Measurements from ENCODE around the gene AKT3. TPM values are rescaled to one million over a fixed set of nuclear protein-coding genes. Genes with fewer than 3 reads are reported as not detected.

AKT3 gene
- total and polyA plus RNA-seq, 2 of the 8 experiments (the other 6 are each of a cell fraction or from before 2014, with no cell fraction given), result 6.0 to 36.4 TPM

- Histone ChIP-seq H2BK12ac (ENCODE audit: low read depth, low read length) (no peak overlapping the region), H2BK5ac (ENCODE audit: low read depth, low read length) (no peak overlapping the region), H3K56ac (replicated peaks; ENCODE audit: insufficient read length, low read depth, low read length) (no peak overlapping the region), H3K18ac (ENCODE audit: extremely low read depth, low read length) (no peak overlapping the region), H3K4me3 (ENCODE audit: extremely low read depth in 1 of 4, insufficient read depth in 2 of 4, low read depth in 3 of 4, low read length in 4 of 4) (no peak overlapping the region), H4K91ac (replicated peaks; ENCODE audit: insufficient read length, low read length) (no peak overlapping the region), H4K20me1 (replicated peaks in 1 of 2; ENCODE audit: control insufficient read depth in 1 of 2, insufficient read depth in 2 of 2, low read length in 2 of 2) (no peaks in the 10 kb centered on the region), H3K9ac (replicated peaks in 1 of 4; ENCODE audit: extremely low read depth in 1 of 4, low read depth in 3 of 4, low read length in 3 of 4) (no peak overlapping the region), H3K79me1 (ENCODE audit: low read depth, low read length) (no peaks in the 10 kb centered on the region; the same call in 1 of the 2 replicates), H4K5ac (ENCODE audit: insufficient read length, low read depth, low read length) (no peak overlapping the region), H3K23me2 (ENCODE audit: low read depth, low read length) (no peaks in the 10 kb centered on the region), H2AK5ac (ENCODE audit: low read depth, low read length) (no peak overlapping the region), H3K79me2 (ENCODE audit: control insufficient read depth in 1 of 2, insufficient read depth in 2 of 2, low read length in 2 of 2) (0 out of 4 replicates have a peak, but pooled peaks cover 0 to 2% of the 10 kb centered on the region in 2 experiments), H3K36me3 (ENCODE audit: control insufficient read depth in 2 of 4, insufficient read depth in 4 of 4, low read length in 3 of 4) (no peaks in the 10 kb centered on the region), H2BK120ac (replicated peaks; ENCODE audit: low read depth, low read length) (no peak overlapping the region), H3K14ac (ENCODE audit: insufficient read length) (no peak overlapping the region), H3K4me1 (replicated peaks in 1 of 4; ENCODE audit: control insufficient read depth in 3 of 4, insufficient read depth in 4 of 4, low read length in 3 of 4) (no peaks in the 10 kb centered on the region; a peak in 1 of 7 replicates), H3K27me3 (replicated peaks in 1 of 4; ENCODE audit: control insufficient read depth in 3 of 4, extremely low read depth in 1 of 4, insufficient read depth in 3 of 4, low read length in 3 of 4) (no peaks in the 10 kb centered on the region), H4K8ac (ENCODE audit: extremely low read depth, insufficient read depth, low read length) (no peak overlapping the region), H3K27ac (ENCODE audit: low read depth, low read length) (no peak overlapping the region), H3K4ac (replicated peaks; ENCODE audit: insufficient read length, low read depth, low read length) (no peak overlapping the region), H2BK20ac (ENCODE audit: low read length) (no peak overlapping the region), H2AFZ (ENCODE audit: low read length) (no peak overlapping the region), H3K23ac (ENCODE audit: insufficient read length) (no peak overlapping the region), H3K9me3 (ENCODE audit: insufficient read depth in 2 of 2, low read depth in 1 of 2, low read length in 1 of 2) (no peaks in the 10 kb centered on the region), H2BK15ac (ENCODE audit: low read length) (no peak overlapping the region), H3K4me2 (ENCODE audit: insufficient read depth in 1 of 2, low read depth in 2 of 2, low read length in 2 of 2) (no peak overlapping the region)
- no peak for DNase-seq (ENCODE audit: low read depth in 1 of 2, low spot score in 2 of 2)
- POLR2A ChIA-PET (ENCODE audit: partially characterized antibody), result interaction anchor here (1.7 kb wide), 1 partner anchor 8 kb away, joined by 5 read pairs; no protein-coding TSS in a partner anchor
- CTCF ChIA-PET (ENCODE audit: partially characterized antibody), result interaction anchor here (1.4 kb wide), 1 partner anchor 8 kb away, joined by 3 read pairs; no protein-coding TSS in a partner anchor
- WGBS, 2 experiments (ENCODE audit: extremely low coverage in 1 of 2, insufficient coverage in 1 of 2, insufficient read length in 1 of 2, insufficient replicate concordance in 2 of 2, low coverage in 1 of 2, low lambda C conversion rate in 2 of 2, missing lambda C conversion rate in 1 of 2), result 83% methylated on average over 2 of the region's 2 CpGs; no CpG with 5 or more reads in 1 of the 2 experiments
- no peak for FAIRE-seq
Measured at GRCh38 chr1:243792401-243792800, 57.6 kb downstream of the AKT3 start.

All from H1 (cell line).